Activated CD4-positive, CD25-positive, alpha-beta regulatory T cell treated with anti-CD3 and anti-CD28 coated beads, Interleukin-2, amount 50 U/mL, for 24 hours (primary cell): ENCODE data around the gene PLXNA4.
"Not testable (repeated sequence)": the region's sequence is repeated elsewhere in the genome, so short reads cannot be mapped to it uniquely, and the experiment has no call there.

Experiments used
- ATAC-seq, 2 donors: fragments of 150-1000 bp; cut with Tn5 transposase; one replicate each; pipeline ENCODE4 v1.10.0; 2021; ENCODE audit warnings: mild to moderate bottlenecking in 1 of 2, moderate library complexity in 1 of 2

The PLXNA4 gene

GRCh38 chr7:132189881-132190280, 386.4 kb downstream of the PLXNA4 start:
- ATAC-seq = no peak

- ATAC-seq = no peak
Measured at GRCh38 chr7:132187869-132188789, 388.1 kb downstream of the PLXNA4 start.

GRCh38 chr7:132187391-132187790, 388.9 kb downstream of the PLXNA4 start:
- no peak for ATAC-seq

- ATAC-seq = no peak
Measured at GRCh38 chr7:132185150-132185549, 391.1 kb downstream of the PLXNA4 start.

DNA sequence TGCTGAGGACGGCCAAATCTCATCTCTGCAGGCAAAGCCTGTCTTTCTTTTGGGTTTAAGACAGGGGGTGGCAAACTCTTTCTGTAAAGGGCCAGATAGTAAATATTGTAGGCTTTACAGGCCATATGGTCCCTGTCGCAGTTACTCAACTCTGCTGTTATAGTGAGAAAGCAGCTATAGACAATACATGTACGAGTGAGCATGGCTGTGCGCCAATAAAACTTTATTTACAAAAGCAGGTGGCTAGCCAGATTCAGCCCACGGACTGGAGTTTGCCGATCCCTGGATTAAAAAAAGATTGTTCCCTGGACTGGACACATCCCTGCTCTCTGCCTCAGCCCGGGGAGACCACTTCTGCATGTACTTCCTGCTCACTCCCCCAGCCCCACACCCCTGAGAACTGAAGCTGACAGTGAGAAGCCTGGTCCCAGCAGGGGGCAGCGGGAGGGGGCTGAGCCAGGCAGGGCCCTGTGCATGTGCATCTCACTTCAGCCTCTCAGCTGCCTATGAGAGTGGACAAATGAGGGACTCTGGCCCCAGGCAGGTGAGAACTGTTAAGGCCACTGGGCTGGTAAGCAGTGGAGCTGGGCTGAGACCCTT, 392.4 kb downstream of the PLXNA4 start:
- no peak for ATAC-seq

- ATAC-seq = no peak
Measured at GRCh38 chr7:132182992-132183391, 393.3 kb downstream of the PLXNA4 start.

DNA sequence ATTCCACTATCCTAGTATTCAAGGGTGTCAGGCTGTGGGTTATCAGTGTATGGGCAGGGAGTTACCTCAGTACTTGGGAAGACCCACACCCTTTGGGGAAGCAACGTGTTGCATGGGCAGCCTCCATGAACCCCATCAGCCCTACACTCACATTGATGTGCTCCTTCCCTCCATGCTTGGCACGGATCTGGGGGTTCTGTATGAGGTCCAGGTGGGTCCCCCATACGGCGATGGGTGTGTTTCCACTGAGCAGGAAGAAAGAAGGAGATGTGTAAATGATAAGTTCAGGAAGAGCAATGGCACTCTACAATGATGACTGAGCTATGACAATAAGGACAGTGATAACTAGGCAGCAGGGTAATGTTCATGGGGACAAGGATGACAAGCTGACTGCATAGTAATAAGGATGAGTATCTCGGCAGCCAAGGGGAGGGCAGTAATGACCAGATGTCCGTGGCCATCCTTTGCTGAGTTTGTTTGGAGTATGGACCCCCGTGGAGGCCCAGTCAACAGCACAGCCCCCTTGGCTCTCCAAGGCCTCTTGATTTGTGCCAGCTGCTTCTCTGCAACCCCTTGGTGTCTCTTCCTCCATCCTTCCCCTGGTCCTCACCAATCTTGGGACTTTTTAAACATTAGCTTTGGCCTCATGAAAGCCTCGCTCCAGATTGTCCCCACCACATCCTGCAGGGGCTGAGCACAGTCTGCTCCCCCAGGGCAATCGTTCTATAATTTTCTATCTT, 394.2 kb downstream of the PLXNA4 start:
- ATAC-seq = no peak

DNA sequence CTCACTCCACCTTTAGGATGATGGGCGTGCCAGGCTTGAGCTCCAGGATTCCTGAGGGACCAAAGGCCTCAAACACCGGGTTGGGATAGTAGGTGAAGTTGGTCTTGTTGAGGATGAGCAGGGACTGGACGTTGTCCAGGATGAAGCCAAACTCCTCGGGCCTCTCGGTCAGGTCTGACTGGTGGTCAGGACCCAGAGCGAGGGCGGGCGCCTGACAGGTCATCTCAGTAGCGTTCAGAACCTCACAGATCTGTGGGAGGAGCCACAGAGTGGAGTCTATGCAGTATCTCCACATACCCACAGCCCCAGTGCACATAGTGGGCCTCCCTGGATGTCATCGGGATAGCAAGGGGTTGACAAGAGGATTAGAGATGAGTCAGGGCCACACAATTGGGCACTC, 394.9 kb downstream of the PLXNA4 start:
- no peak for ATAC-seq

GRCh38 chr7:132180481-132180880, 395.8 kb downstream of the PLXNA4 start:
- ATAC-seq = no peak

GRCh38 chr7:132179681-132180080, 396.6 kb downstream of the PLXNA4 start:
- no peak for ATAC-seq

GRCh38 chr7:132179080-132179430, 397.2 kb downstream of the PLXNA4 start:
- ATAC-seq = no peak

DNA sequence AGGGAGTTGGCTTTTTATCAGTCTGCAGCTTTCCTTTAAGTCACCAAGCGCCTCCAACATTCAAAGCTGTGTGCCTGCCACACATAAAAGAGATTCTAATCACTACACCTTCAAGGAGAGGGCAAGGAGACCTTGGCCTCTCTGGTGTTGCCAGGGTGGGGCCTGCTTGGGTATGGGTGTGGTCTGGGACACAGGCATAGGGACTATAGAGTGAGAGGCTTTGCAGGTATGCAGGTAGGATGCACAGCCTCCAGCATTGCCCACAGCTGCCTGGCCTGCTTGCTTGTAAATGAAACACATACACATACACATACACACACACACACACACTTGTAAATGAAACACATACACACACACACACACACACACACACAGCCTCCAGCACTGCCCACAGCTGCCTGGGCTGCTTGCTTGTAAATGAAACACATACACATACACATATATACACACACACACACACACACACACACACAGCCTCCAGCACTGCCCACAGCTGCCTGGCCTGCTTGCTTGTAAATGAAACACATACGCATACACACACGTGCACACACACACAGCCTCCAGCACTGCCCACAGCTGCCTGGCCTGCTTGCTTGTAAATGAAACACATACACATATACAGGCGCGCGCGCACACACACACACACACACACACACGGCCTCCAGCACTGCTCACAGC, 397.7 kb downstream of the PLXNA4 start:
- ATAC-seq = not testable (repeated sequence)

- ATAC-seq = no peak
Measured at GRCh38 chr7:132177708-132178401, 398.4 kb downstream of the PLXNA4 start.

GRCh38 chr7:132176719-132177118, 399.6 kb downstream of the PLXNA4 start:
- ATAC-seq = no peak

DNA sequence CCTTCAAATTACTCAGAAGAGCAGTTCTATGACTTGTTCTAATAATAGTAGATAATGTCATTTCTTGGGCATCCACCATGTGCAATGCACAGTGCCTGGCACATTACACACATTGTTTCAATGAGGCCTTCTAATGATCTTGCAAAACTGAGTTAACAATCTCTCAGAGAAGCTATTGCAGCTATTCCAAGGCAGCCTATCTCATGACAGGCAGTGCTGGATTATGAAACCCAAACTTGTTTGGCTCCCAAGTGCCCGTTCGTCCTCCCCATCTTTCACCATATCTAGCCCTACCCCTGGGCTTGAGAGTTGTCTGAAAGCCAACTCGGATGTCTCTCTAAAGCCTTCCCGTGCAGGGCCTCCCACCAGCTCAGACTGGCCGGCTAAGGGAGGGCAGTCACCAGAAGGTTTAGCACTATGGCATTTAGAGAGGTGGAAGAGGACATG, 405.1 kb downstream of the PLXNA4 start:
- no peak for ATAC-seq

DNA sequence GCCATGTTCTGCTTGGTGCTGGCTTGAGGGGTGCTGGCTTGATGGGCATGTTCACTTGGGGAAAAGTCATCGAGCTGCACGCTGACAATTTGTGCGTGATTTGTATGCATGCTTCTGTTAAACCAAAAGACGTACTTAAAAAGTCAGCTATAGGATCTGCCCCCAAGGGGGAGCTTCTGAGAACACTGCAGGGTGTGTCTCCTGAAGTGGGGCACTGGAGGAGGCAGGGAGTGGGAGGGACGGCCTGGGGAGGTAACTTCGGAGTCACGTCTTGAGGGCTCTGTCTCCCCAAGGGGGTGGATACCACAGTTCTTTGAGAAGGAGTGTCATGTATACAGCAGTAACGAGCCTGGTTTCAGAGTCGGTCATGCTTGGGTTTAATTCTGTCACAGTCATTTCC, 406.5 kb downstream of the PLXNA4 start:
- ATAC-seq = no peak

DNA sequence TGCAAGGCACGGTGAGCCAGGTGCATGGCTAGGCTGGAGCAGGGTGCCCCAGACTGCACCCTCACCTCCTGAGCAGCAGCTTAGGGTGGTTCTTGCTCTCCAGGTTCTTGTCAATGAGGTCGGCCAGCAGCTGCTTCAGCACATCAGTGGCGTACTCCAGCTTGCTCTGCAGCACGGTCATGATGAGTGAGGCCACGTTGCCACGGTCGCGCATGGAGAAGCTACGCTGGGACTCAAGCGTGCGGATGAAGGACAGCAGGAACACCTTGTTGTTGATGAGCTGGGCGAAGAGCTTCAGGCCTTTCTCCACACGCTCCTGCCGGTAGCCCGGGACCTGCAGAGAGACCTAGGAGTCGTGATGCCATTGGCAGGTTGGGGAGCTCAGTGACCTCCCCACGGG, 408.0 kb downstream of the PLXNA4 start:
- ATAC-seq = no peak

- ATAC-seq = not testable (repeated sequence)
Measured at GRCh38 chr7:132165695-132166094, 410.6 kb downstream of the PLXNA4 start.

- ATAC-seq = no peak
Measured at GRCh38 chr7:132164558-132165125, 411.6 kb downstream of the PLXNA4 start.

GRCh38 chr7:132162556-132163144, 413.6 kb downstream of the PLXNA4 start:
- no peak for ATAC-seq

- no peak for ATAC-seq
Measured at GRCh38 chr7:132161976-132162375, 414.3 kb downstream of the PLXNA4 start.

DNA sequence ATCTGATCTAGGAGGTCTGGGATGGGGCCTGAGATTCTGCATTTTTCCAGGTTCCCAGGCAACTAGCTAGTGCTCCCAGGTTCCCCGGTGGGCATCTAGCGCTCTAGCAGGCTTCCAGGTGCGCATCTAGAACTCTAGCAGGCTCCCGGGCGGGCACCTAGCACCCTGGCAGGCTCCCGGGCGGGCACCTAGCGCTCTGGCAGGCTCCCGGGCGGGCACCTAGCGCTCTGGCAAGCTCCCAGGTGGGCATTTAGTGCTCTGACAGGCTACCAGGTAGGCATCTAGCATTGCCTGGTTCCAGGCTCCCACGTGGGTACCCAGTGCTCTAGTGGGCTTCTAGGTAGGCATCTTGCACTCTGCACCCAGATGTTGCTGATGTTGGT, 414.7 kb downstream of the PLXNA4 start:
- no peak for ATAC-seq
